Endothelial cell of umbilical vein (primary cell): ENCODE measurements around the gene TNIP1.

Experiments
- CTCF ChIP-seq, 2 donors: IDR thresholded peaks; 1 replicate in 1 of 2; 2 replicates in 1 of 2; pipeline ENCODE4 v1.5.1; 2011; ENCODE audit warnings: low read length in 2 of 2, mild to moderate bottlenecking in 2 of 2, moderate library complexity in 2 of 2, control low read depth in 1 of 2, inconsistent platforms in 1 of 2, low read depth in 1 of 2; ENCODE audit not compliant: insufficient read depth in 1 of 2; ENCODE audit errors: extremely low read depth in 1 of 2
- EZH2 ChIP-seq: IDR thresholded peaks from 2 replicates; pipeline ENCODE4 v1.6.1; 2012; ENCODE audit warnings: borderline replicate concordance, low read depth, mild to moderate bottlenecking, moderate library complexity, low read length, inconsistent platforms; ENCODE audit not compliant: severe bottlenecking
- MAX ChIP-seq: IDR thresholded peaks from 2 replicates; pipeline ENCODE4 v1.6.1; 2011; ENCODE audit not compliant: insufficient read depth, insufficient read length
- POLR2A ChIP-seq: IDR thresholded peaks from 2 replicates; pipeline ENCODE4 v1.6.1; 2012; ENCODE audit warnings: low read depth, mild to moderate bottlenecking, control low read depth, low read length
- POLR2AphosphoS5 ChIP-seq: IDR thresholded peaks from 2 replicates; pipeline ENCODE4 v1.6.1; 2012; ENCODE audit warnings: low read depth, mild to moderate bottlenecking, control low read depth, low read length, moderate library complexity; ENCODE audit not compliant: insufficient read depth

- TF ChIP-seq POLR2A (no peak), POLR2AphosphoS5 (no peak), EZH2 (no peak), CTCF (IDR thresholded peaks at IDR 0.05; ENCODE audit: extremely low read depth in 1 of 2, insufficient read depth in 1 of 2, low read depth in 1 of 2, low read length in 2 of 2) (no peak), MAX (no peak)
These were observed 25.2 kb upstream of the TNIP1 start for GRCh38 chr5:151106043-151106442.
